IPS DF 4.7 (cell line): ENCODE results near the gene KDM2B.

Experiments
- DNase-seq: peaks from one replicate; pipeline ENCODE4 v3.0.0-alpha.2; 2013; ENCODE audit warnings: low spot score; ENCODE audit errors: extremely low read depth

KDM2B gene

DNA sequence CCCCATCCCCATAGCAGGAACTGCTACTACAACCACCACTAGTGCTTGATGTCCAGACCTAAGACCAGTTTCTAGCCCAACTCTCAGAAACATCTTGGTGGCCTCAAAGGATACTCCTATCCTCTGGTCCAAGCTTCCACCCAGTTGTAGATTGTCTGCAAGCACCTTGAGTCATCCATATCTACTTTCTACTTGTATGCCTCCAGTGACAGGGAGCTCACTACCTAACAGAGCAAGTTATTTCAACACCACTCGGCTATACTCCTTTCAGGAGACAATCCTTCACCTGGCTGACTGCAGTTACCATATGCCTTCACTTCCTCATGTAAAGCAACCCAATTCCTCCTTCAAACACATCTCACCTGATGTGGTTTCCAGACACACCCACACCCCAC is 49.5 kb downstream of the KDM2B start:
- DNase-seq: no peak

GRCh38 chr12:121530600-121531355 is 50.0 kb downstream of the KDM2B start:
- DNase-seq: no peak

DNA sequence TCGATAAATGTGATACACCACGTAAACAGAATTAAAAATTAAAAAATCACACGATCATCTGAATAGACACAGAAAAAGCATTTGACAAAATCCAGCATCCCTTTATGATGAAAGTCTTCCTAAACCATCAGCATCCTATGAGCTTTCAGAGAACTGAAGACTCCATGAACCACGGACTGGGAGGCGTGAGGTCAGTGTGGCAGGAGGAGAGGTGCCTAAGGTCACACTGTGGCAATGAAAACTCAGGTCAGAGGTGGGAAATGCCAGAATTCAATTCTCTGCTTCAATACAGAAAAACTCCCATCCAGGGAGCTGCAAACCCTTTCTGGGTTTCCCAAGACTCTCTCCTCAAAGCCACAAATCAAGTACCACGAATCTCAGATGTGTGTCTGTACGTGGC is 51.6 kb downstream of the KDM2B start:
- no peak for DNase-seq

GRCh38 chr12:121525411-121525810 is 55.4 kb downstream of the KDM2B start:
- DNase-seq: no peak

DNA sequence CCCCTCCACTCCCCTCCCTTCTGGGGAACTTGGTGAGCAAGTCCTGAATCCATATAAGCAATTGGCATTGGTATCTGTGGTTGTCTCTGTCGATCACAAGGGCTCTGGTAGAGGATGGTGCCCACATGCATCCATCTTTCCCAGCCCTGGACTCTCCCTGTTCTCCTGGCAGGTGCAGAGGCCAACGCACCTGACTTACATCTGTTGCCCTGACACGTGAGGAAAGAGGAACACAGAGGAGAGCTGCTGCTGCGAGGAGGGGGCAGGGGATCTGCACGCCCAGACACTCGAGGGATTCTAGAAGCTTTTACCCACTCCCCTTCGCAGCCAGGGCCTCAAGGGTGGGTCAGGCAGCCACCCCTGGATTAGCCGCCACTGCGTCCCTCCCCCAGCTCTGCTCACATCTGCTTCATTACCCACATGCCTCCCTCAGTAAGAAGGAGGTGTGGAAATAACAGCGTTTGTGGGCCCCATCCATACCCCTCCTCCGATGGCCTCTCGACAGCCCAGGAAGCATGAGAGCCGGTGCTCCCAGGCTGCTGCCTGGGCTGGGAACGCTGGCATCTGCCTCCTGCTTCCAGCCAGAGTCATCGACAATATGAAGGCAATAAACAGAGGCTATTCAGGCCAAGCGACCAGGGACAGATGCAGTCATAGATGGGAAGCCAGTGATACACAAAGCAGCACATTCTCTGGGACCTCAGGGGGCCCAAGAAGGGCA is 56.5 kb downstream of the KDM2B start:
- no peak for DNase-seq

DNA sequence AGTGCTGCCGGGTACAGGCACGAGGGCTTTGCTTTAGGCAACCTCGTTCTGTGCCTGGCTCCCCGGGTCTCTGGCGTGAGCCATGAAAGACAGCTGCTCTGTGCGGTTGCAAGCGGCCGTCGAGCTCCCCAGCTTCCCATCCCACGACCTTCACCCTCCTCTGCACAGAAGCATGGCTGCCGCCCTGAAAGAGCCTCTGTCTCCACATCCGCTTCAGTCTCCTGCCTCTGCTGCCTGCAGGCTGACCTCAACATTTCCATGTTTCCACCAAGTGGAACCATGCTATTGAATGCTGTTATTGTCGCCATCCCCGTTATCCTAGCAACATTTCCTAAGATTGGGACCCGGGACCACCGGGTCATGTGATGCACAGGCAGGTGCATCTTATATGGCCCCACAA is 57.1 kb downstream of the KDM2B start:
- DNase-seq: no peak

GRCh38 chr12:121522971-121523370 is 57.9 kb downstream of the KDM2B start:
- DNase-seq: no peak

- no peak for DNase-seq
Measured at GRCh38 chr12:121520586-121521086, 60.2 kb downstream of the KDM2B start.

GRCh38 chr12:121520119-121520518 is 60.7 kb downstream of the KDM2B start:
- DNase-seq: no peak

DNA sequence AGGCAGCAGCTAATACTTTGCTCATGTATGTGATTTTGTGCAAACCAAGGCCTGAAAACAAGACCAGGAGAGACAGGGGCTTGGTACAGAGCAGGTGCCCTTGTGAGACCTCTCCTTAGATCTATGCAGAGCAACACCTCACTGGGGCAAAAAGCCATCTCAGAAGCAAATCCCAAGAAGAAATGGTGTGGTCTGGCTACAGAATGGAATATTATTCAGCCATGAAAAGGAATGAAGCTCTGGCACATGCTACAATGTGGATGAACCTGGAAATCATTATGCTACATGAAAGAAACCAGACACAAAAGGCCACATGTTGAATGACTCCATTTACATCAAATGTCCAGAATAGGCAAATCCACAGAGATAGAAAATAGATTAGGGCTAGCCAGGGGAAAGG is 61.6 kb downstream of the KDM2B start:
- DNase-seq: no peak

DNA sequence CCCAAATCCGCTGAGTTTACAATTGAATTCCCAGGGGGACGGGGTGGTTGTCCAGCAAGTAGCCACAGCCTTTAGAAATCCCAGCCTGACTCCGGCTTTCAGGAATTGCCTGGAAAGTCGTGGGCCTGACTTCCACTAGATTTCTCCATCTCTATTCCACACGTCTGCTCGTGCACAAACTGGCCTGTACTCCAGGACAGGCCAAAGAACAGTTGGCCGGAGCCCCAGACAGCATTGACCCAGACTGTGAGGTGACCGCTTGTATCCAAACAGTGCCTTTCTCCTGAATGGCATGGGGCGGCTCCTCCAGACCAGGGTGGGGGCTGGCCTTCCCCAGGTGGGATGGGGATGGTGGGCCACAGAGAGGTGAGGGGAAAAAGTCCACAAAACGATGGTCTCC is 62.2 kb downstream of the KDM2B start:
- no peak for DNase-seq

GRCh38 chr12:121516437-121517011 is 64.3 kb downstream of the KDM2B start:
- DNase-seq: no peak

DNA sequence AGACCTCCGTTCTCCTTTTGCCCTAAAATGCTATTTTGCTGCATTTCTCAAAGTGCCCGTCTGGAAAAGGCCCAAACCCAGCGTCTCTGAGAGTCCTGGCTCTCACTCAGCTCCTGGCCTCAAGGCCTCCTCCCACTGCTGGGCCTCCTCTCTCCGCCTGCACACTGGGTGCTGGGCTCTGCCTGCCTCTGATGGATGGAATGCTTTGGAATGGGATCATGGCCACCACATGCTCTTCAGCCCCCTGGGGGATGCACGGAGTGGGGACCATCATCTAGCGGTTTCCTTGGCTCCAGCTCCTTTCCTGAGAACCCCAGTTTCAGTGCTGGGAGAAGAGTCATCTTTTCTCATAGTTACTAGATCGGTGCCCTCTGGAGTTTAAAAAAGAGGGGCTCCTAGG is 65.2 kb downstream of the KDM2B start:
- DNase-seq: no peak

- no peak for DNase-seq
Measured at GRCh38 chr12:121514184-121514742, 66.6 kb downstream of the KDM2B start.

DNA sequence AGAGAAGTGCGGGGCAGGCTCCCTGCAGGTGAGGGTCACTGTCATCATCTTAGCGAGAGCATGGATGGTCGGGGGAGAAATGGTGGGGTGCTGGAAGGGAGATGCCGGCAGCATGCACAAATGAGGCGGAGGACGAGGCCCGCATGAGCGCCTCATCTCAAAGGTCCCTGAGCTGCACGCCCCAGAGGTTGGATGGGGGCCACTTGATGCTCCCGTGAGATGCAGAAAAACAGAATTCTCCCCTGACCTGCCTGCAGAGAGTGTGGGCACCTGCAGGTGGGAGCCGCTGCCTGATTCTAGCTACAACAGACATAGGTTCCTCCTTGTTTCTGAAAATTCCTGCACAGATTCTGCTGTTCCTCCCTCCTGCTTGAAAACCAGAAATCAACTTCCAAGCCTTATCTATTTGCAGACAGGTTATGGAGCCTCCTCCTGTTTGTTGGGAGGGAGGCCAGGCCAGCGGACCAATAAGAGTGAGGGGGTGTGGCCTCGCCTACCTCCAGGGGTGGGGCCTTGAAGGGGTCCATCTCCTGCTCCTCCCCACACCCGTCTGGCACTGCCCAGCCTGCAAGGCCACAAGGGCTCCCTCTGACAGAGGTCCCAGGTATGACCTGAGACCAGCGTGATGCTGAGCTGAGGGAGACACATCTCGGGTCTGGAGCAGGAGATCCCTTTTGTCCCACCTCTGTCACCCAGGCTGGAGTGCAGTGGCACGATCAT is 67.2 kb downstream of the KDM2B start:
- no peak for DNase-seq

DNA sequence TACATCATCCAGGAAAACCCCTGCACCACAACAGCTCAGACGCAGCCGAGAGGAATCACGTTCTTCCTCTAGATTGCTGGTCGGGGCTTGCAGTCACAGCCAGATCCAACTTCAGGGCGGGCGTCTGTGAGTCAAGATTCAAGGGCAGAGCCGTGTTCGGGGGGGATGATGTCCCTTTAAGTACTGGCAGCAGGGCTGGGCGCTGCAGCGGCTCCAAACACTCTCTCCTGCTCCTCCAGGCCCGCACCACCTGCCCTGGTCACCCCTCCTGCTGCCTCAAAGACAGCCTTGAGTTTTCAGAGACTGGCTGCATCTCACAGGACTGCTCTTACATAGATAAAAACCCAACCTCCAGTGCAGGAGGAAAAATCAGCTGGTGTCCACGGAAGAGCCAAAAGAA is 68.3 kb downstream of the KDM2B start:
- no peak for DNase-seq

DNA sequence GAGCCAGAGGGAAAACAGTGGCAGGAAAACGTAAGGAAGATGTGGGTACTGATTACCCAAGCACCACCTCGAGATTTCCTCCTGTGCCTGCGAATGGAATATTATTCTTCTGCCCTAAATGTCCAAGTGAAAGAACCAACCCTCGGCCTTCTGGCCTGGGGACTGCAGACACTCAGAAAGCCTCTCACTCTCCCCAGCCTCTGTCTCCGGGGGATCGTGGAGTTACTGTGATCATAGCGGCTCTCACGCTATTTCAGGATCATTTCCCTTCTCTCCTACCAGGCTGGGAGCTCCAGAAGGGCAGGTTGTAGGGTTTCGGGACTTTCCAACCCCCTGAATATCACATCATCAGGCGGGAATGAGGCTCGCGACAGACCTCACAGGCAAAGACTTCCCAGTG is 68.9 kb downstream of the KDM2B start:
- no peak for DNase-seq

DNA sequence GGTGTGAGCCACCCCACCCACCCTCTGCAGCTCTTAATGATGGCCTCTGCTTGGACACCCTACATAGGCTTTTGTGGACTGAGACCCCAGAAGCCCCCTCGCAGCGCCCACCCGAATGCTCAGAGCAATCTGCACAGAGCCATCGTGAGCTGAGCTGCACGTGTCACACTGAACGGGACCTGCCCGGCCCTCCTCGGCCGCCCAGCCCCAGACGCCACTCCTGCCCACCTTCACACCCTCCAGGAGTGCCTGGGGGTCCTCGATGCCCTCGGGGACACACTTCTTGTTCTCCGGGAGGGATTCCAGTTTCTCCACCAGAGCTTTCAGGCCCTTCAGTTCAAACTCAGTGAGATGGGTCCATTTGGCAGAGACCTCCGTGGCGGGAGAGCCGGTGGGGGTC is 71.5 kb downstream of the KDM2B start:
- DNase-seq: no peak

- DNase-seq: no peak
Measured at GRCh38 chr12:121508533-121508932, 72.3 kb downstream of the KDM2B start.

GRCh38 chr12:121507984-121508383 is 72.8 kb downstream of the KDM2B start:
- DNase-seq: no peak

DNA sequence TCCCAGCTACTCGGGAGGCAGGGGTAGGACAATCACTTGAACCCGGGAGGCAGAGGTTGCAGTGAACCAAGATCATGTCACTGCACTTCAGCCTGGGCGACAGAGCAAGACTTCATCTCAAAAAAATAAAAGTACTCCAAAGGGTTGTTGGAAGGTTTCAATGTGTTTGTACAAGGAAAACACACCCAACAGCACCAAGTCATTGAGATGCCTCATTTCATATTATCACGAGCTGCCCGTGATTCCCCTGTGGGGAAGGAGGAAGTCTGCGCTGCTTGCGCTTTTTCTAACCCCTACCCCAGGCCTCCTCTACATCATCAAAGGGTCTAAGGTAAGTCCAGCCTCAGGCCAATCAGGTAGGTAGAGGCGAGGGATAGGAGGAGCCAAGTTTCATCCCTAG is 73.6 kb downstream of the KDM2B start:
- no peak for DNase-seq

DNA sequence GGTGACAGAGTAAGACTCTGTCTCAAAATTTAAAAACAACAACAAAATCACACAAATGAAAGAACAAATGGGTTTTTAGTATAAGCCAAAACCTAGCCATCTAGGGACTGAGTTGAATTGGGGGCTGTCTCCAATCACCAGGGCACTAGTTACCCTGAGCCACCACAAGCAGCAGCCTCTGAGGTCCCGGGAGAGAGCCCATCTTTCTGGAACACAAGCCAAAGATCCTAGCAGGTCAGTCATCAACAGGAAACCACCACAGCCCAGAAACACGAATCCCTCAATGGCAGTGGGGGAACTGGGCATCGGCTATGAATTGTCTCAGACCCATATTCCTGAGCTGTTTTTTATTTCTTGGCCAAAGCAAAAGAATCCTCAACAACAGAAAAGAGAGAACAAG is 75.3 kb downstream of the KDM2B start:
- DNase-seq: no peak
